Activated CD8-positive, alpha-beta T cell treated with anti-CD3 and anti-CD28 coated beads for 36 hours (primary cell): ENCODE measurements around the gene ZFAND5. TPM values are rescaled to one million over a fixed set of nuclear protein-coding genes. Genes with fewer than 3 reads are reported as not detected.

Experiments
- ATAC-seq: fragments of 200-7000 bp; cut with Tn5 transposase; one replicate; pipeline ENCODE4 v1.10.0; 2021; ENCODE audit warnings: mild to moderate bottlenecking, moderate library complexity
- CTCF ChIA-PET: fragments of 350-600 bp; sonication (Branson Sonifier 250); formaldehyde crosslinking; loops from one replicate; lab custom pipeline; 2021; ENCODE audit warnings: antibody characterized with exemption; lab: Charles Lee
- POLR2A ChIA-PET: fragments of 350-600 bp; sonication (Branson Sonifier 250); formaldehyde crosslinking; loops from one replicate; lab custom pipeline; 2021; ENCODE audit warnings: antibody characterized with exemption; lab: Charles Lee
- DNase-seq: peaks from one replicate; pipeline ENCODE4 v3.0.0-alpha.2; 2020
- H3K27ac Mint-ChIP-seq: one replicate; pipeline ENCODE4 v1.8.0; 2021; ENCODE audit warnings: mild to moderate bottlenecking, mixed read lengths
- H3K27me3 Mint-ChIP-seq: one replicate; pipeline ENCODE4 v1.8.0; 2021; ENCODE audit warnings: mixed read lengths
- H3K36me3 Mint-ChIP-seq: one replicate; pipeline ENCODE4 v1.8.0; 2021; ENCODE audit warnings: low read depth, mixed read lengths
- H3K4me1 Mint-ChIP-seq: one replicate; pipeline ENCODE4 v1.8.0; 2021; ENCODE audit warnings: low read depth, mixed read lengths
- H3K4me3 Mint-ChIP-seq: one replicate; pipeline ENCODE4 v1.8.0; 2021; ENCODE audit warnings: mild to moderate bottlenecking, moderate library complexity, mixed read lengths
- H3K9me3 Mint-ChIP-seq: one replicate; pipeline ENCODE4 v1.8.0; 2021; ENCODE audit warnings: mixed read lengths
- CTCF ChIP-seq: fragments of 200-600 bp; IDR thresholded peaks from one replicate; pipeline ENCODE4 v1.8.0; 2022; ENCODE audit warnings: antibody characterized with exemption, mild to moderate bottlenecking
- intact Hi-C: fragments of 100-400 bp; cut with micrococcal nuclease; formaldehyde crosslinking; loops from one replicate; pipeline ENCODE4 v1.10.0; 2022
- total RNA-seq, 2 experiments: library from RNA; stranded (reverse); gene quantifications; one replicate each; pipeline ENCODE4 v1.2.3, GENCODE V29; 2021

The ZFAND5 gene
- total RNA-seq, 2 experiments from 2014 or later: 79.4 to 88.9 TPM

DNA sequence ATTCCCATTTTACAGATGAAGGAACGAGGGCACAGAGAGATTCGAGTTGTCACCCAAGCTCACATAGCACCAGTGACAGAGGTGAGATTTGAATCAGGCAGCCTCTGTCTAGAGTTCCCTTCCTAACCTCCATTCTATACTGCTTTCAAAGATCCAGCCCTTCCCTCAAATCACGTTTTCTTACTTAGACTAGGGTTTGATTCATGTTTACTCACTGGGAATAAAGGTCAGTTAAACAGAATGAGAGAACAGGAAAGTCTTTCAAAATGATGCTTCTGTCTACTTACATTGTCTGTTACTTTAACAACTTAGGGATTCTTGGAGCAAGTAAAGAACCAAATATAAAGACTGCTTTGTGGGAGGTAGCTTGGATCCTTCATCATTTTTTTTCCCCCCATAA lies 40.0 kb downstream of the ZFAND5 start:
- Mint-ChIP-seq H3K27ac (no peak overlapping the region), H3K36me3 (no peaks in the 10 kb centered on the region), H3K27me3 (peaks cover 2% of the 10 kb centered on the region), H3K9me3 (no peaks in the 10 kb centered on the region), H3K4me1 (no peaks in the 10 kb centered on the region), H3K4me3 (no peak overlapping the region)
- POLR2A ChIA-PET: no interaction called here
- DNase-seq (no peak), ATAC-seq (no peak)
- no peak for TF ChIP-seq CTCF
- CTCF ChIA-PET: interaction anchor here (1.3 kb wide), 1 partner anchor 8 kb away, joined by 3 read pairs; no protein-coding TSS in a partner anchor
- intact Hi-C loops: no loop called here

DNA sequence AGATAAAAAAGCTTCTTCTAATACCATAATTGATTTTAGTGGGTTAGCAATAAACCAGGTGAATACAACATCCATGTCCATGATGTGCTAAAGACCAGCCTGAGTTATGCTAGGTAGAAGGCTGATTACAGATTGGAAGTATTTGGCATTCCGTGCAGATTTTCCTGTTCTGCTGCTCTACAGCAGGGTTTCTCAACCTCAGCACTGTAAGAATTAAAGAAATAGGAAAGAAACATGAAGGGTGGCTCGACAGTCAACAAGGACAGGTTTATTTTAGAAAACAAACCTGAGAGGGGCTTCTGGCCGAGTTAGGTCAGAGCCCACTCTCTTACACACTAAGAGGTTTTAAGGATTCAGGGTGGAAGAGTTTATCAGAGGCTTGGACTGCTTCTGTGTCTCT lies 42.3 kb downstream of the ZFAND5 start:
- no peak for TF ChIP-seq CTCF
- Mint-ChIP-seq H3K36me3 (no peaks in the 10 kb centered on the region), H3K27ac (no peak overlapping the region), H3K4me3 (no peak overlapping the region), H3K4me1 (no peaks in the 10 kb centered on the region), H3K9me3 (no peaks in the 10 kb centered on the region), H3K27me3 (peaks cover 4% of the 10 kb centered on the region)
- ChIA-PET CTCF (no interaction called here), POLR2A (no interaction called here)
- intact Hi-C loops: no loop called here
- DNase-seq (no peak), ATAC-seq (no peak)

DNA sequence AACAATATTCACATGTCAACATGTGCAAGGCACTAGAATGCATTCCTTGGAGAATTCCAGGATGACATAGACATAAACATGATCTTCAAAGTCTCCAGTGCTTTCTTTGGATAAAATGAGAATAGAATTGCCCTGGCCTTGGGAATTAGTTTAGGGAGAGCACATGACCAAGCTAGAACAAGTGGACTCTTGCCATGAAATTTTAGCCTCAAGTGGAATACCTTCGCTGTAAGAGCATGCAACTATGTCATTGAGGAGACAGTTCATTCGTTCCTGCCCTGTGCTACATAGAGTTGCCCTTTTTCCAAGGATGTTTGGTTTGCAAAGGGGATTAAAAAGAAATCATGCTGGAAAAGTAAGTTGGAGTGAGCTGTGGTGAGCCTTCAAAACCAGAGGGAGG lies 42.7 kb downstream of the ZFAND5 start:
- ChIA-PET POLR2A (no interaction called here), CTCF (no interaction called here)
- Mint-ChIP-seq H3K4me1 (no peaks in the 10 kb centered on the region), H3K27me3 (peaks cover 4% of the 10 kb centered on the region), H3K27ac (no peak overlapping the region), H3K36me3 (no peaks in the 10 kb centered on the region), H3K9me3 (no peaks in the 10 kb centered on the region), H3K4me3 (no peak overlapping the region)
- DNase-seq: no peak
- ATAC-seq: no peak
- TF ChIP-seq CTCF: no peak
- intact Hi-C loops: no loop called here

DNA sequence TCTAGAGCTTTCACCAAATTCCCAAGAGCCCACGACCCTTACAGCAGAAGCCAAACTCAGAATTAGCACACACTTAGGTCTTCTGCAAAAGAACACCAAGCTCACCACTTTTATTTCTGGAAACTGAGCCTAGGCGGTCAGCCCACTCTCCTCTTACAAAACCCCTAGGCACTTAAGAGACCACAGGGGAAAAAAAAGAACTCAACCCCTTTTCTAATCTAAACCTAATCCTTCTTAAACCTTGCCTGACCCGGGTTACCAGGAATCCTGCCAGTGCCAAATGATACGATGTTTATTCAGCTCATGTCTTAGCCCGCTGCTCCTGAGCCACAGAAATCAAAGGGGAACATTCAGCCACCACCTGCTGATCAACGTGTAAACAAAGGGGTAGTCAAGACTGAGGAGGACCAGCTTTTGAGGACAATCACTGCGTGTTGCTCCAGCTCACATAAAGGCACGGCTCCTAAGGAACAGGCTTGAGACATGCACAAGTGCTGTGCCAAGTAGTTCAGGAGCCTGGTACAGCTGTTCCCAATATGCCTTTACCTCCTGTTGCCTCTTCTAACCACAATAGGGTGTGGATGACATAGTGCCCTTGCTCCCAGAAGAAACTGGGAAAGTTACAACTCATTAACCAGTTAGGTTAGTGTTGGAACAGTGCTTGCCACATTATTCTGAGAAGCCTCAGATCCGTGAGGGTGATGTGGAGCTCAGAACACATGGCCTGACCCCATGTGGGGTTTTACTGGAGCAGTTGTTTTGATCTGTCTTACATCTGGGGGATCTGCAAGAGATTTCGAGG lies 49.3 kb downstream of the ZFAND5 start:
- DNase-seq (no peak), ATAC-seq (no peak)
- Mint-ChIP-seq H3K4me3 (no peak overlapping the region), H3K36me3 (no peaks in the 10 kb centered on the region), H3K9me3 (no peaks in the 10 kb centered on the region), H3K27me3 (peaks cover 2% of the 10 kb centered on the region), H3K4me1 (no peaks in the 10 kb centered on the region), H3K27ac (no peak overlapping the region)
- POLR2A ChIA-PET: interaction anchor here (0.6 kb wide), 1 partner anchor 1078 kb away, joined by 3 read pairs; no protein-coding TSS in a partner anchor
- no peak for TF ChIP-seq CTCF
- intact Hi-C loops: no loop called here
- CTCF ChIA-PET: interaction anchor here (1.0 to 2.2 kb wide), 4 partner anchors 35 to 277 kb away, joined by 3 to 11 read pairs (median 4); no protein-coding TSS in a partner anchor

DNA sequence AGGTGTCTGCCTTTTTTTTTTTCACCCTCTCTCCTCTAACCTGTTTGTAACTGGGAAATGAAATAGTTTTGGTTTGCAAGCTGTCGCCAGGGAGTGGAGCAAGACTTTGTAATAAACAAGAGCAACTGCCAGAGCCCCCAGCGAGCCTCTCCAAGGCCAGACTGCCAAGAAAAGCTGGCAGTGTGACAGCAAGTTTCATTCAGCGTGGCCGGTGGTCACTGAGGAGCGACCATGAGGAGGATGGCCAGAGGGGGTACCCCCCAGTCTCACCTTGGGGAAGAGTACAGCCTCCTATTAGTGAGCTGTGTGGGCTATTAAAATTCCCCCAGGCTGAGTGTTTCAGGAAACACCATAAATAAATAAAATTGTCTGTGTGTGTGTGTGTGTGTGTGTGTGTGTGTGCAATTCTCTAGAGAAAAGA lies 49.9 kb downstream of the ZFAND5 start:
- no peaks in the 10 kb centered on the region for H3K36me3 Mint-ChIP-seq
- intact Hi-C loops: no loop called here
- ATAC-seq (no peak), DNase-seq (no peak)
- TF ChIP-seq CTCF: no peak
- no peak overlapping the region for H3K27ac Mint-ChIP-seq
- no peak overlapping the region for H3K4me3 Mint-ChIP-seq
- H3K4me1 Mint-ChIP-seq: no peaks in the 10 kb centered on the region
- POLR2A ChIA-PET: no interaction called here
- CTCF ChIA-PET: interaction anchor here (1.4 to 2.2 kb wide), 2 partner anchors 34 to 278 kb away, joined by 6 to 11 read pairs; no protein-coding TSS in a partner anchor
- no peaks in the 10 kb centered on the region for H3K9me3 Mint-ChIP-seq
- H3K27me3 Mint-ChIP-seq: peaks cover 2% of the 10 kb centered on the region
